ENCODE measurements around the gene FRMD8. TPM values are rescaled to one million over a fixed set of nuclear protein-coding genes. Genes with fewer than 3 reads are reported as not detected.

The FRMD8 gene
- total and polyA plus RNA-seq, 8 donors, result 15.8 to 31.9 (median 20.7) TPM

GRCh38 chr11:65373839-65374580, 12.4 kb upstream of the FRMD8 start:
- Histone ChIP-seq H3K36me3 (no peaks in the 10 kb centered on the region), H3K27ac (no peak overlapping the region), H3K4me1 (peaks cover 7 to 20% of the 10 kb centered on the region in 2 donors), H3K4me3 (no peak overlapping the region), H3K9me3 (no peaks in the 10 kb centered on the region), H3K27me3 (no peaks in the 10 kb centered on the region)
- no peak for TF ChIP-seq CTCF (IDR thresholded peaks at IDR 0.05)
- ATAC-seq (no peak), DNase-seq (no peak)
- intact Hi-C loops (cut with DNase I), result no loop called here

GRCh38 chr11:65375012-65375411, 11.4 kb upstream of the FRMD8 start:
- no peak for DNase-seq
- intact Hi-C loops (cut with DNase I), result no loop called here
- Histone ChIP-seq H3K9me3 (no peaks in the 10 kb centered on the region), H3K27ac (no peak overlapping the region), H3K4me3 (no peak overlapping the region), H3K27me3 (no peaks in the 10 kb centered on the region), H3K36me3 (no peaks in the 10 kb centered on the region), H3K4me1 (peaks cover 7 to 24% of the 10 kb centered on the region in 2 donors)
- ATAC-seq, result no peak
- no peak for TF ChIP-seq CTCF (IDR thresholded peaks at IDR 0.05)

GRCh38 chr11:65376138-65376713, 10.2 kb upstream of the FRMD8 start:
- H3K4me1 ChIP-seq, result peaks cover 0 to 24% of the 10 kb centered on the region in 2 donors
- no peak overlapping the region for H3K27ac ChIP-seq
- DNase-seq (no peak), ATAC-seq (no peak)
- intact Hi-C loops (cut with DNase I), result no loop called here
- no peaks in the 10 kb centered on the region for H3K27me3 ChIP-seq
- no peaks in the 10 kb centered on the region for H3K36me3 ChIP-seq
- no peaks in the 10 kb centered on the region for H3K9me3 ChIP-seq
- no peak overlapping the region for H3K4me3 ChIP-seq
- TF ChIP-seq CTCF (IDR thresholded peaks at IDR 0.05), result no peak

- no peak overlapping the region for H3K27ac ChIP-seq
- H3K9me3 ChIP-seq, result no peaks in the 10 kb centered on the region
- no peak for DNase-seq
- H3K36me3 ChIP-seq, result no peaks in the 10 kb centered on the region
- H3K27me3 ChIP-seq, result no peaks in the 10 kb centered on the region
- H3K4me3 ChIP-seq, result no peak overlapping the region
- no peak for TF ChIP-seq CTCF (IDR thresholded peaks at IDR 0.05)
- peaks cover 7 to 29% of the 10 kb centered on the region in 2 donors for H3K4me1 ChIP-seq
- intact Hi-C loops (cut with DNase I), result no loop called here
- ATAC-seq, result no peak
These were observed 9.4 kb upstream of the FRMD8 start for GRCh38 chr11:65377036-65377435.

- Histone ChIP-seq H3K27me3 (no peaks in the 10 kb centered on the region), H3K27ac (no peak overlapping the region), H3K4me3 (no peak overlapping the region), H3K36me3 (no peaks in the 10 kb centered on the region), H3K4me1 (peaks cover 13 to 34% of the 10 kb centered on the region in 2 donors), H3K9me3 (no peaks in the 10 kb centered on the region)
- no peak for ATAC-seq
- no peak for DNase-seq
- no peak for TF ChIP-seq CTCF (IDR thresholded peaks at IDR 0.05)
- intact Hi-C loops (cut with DNase I), result no loop called here
These were observed 8.7 kb upstream of the FRMD8 start for GRCh38 chr11:65377777-65378176.
